Measurements from ENCODE around the gene ITGB3BP. TPM values are rescaled to one million over a fixed set of nuclear protein-coding genes. Genes with fewer than 3 reads are reported as not detected.

The ITGB3BP gene
- total RNA-seq, 1 donor from 2014 or later: 9.7 TPM

DNA sequence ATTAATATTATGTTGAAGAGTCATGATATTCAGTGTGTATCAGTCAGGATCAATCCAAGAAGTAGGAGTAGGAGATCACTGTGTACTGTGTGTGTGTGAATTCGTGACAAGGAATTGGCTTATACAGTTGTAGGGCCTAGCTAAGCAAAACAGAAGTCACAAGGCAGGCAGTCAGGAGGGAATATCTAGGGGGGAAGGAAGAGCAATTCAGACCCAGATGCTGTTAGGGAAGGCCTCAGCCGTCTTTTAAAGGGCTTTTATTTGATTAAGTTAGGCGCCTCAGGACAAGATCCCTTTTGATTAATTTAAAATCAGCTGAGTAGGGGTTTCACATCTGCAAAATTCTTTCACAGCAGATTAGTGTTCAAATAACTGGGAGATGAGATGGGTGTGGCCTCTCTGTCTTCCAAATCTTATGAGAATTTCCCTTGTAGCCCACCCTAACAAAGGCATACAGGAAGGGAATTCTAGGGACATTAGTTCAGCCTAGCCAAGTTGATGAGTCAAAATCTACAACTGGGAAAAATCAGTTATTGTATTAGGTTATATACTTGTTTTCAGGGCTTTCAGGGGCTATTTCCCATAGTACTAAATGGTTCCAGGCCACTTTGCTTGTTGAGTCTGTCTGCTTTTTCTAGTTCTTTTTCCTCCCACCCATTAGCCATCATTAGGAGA, 108.2 kb downstream of the ITGB3BP start:
- DNase-seq: no peak

DNA sequence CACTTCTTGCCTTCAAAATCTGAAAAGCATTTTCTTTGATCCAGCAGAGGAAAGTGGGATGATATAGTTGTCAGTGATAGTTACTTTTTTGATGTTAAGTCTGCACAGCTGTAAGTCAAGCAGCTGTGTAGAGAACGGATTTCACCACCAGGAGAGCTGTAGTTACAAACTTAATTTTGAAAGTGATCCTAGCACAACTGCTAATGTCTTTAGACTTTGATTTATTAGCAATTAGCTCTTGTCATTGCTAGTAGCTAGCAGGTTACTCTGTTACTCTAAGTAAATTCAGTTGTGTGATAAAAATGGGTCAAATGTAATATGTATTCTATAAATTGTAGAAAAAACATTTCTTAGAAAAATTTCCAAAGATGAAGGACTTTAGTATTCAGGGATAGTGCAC, 109.6 kb downstream of the ITGB3BP start:
- DNase-seq: no peak

DNA sequence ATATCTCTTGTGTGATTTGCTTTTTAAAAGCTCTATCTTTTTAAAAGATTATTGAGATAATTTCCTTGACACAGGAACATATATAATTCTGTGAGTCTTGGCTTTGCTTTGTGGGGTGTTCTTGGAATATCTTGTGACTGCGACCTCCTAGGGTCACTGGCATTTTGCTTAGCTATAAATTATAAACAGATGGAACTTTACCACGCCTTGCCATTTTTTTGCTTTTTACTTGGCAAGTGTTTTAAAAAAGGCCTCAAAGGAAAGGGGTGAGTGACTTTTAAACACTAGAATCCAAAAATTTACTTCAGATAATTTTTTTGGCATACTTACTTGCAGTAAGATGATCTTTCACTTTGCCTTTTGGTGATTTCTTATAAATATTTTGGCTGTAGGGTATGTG, 112.0 kb downstream of the ITGB3BP start:
- DNase-seq: no peak

DNA sequence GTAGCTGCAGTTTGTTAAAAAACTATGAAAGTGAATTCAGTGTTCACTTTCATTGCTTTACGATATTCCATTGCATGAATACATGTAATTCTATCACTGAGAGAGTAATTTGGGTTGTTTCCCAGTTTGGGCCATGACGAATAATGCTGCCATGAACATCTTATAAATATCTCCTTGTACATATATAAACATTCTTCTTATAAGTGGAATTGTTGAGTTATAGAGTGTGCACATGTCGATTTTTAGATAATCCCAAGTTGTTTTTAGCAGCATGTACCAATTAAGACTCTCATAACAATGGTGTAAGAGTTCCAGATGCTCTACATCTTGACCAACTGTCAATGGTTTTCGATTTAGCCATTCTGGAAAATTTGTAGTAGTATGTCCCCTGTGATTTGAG, 114.7 kb downstream of the ITGB3BP start:
- no peak for DNase-seq

DNA sequence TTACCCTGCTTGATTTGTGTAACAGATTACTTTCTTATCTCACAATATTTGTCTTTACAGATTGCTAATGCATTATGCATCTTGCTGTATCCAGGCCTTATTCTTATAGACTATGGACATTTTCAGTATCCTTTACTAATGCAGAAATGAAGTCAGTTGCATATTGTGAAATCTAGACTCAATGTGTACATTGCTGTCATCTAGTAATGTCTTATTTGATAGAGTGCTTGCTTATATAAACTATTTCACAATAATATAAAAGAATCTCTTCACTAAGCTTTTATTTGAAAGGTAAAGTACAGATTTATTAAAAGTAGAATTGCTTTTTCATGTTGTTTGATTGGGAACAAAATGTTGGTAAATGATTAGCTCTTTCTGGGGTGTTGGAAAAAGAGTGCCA, 116.0 kb downstream of the ITGB3BP start:
- no peak for DNase-seq

DNA sequence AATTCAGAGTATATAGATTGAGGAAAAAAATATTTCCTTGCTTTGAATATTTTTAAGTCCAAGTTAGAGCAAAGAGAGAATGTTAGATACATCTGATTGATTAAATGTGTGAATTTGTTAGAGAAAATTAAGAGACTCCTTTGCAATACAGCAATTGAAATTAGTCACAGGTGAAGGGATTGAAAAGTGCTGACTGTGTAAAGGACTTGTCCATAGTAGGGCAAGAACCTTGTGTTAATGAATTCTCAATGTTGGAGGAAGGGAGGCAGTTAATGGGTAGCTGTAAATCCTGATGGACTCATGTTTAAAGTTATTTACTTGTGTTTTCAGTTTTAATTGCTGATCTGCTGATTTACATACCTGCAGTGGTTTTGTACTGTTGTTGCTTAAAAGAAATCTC, 117.0 kb downstream of the ITGB3BP start:
- DNase-seq: no peak

DNA sequence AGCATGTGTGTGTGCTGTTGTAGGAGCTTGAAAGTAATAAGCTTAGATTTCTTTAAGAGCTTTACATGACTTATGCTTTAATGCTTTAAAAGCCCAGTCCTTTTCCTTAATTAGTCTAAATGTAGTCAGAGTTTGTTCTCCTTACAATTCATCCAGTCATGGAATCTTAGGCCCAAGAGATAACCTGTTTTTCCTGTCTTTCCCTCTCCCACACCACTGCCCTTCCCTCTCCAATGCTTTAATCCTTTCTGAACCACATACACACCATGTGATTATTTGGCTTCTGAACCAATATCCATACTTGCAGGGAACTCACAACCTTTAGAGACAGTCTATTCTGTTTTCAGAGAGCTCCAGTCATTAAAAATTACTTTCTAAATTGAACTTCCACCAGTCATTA, 118.0 kb downstream of the ITGB3BP start:
- DNase-seq: no peak

DNA sequence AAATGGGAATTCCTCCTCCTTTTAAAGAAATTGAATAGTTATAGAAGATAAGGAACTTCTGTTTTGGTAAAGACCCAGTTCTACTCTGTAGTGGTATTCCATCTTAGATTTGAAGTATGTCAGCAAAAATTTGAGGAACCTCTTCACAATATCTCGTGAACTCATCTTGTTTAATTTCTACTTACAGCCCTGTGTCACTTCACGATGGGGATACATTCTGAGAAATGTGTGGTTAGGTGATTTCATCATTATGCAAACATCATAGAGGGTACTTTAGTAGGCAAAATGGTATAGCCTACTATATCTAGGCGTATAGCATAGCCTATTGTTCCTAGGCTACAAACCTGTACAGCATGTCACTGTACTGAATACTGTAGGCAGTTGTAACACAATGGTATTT, 119.6 kb downstream of the ITGB3BP start:
- no peak for DNase-seq

DNA sequence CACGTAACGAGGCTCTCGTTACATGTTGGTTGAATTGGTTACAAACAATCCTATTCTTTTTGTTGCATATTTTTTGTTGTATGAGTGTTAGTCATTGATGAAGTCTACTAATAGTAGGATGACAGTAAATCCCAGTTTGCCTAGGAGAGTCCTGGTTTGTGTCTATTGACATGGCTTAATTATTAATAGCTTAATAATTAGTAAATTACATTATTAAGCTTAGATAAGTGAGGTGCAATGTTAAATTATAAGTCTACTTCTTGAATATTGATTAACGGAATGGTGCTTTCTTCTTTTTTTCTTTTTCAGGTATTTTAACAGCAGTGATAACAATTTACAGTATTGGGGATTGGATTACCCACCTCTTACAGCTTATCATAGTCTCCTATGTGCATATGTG, 121.1 kb downstream of the ITGB3BP start:
- DNase-seq: no peak

Other genes starting within 250 kb of the ITGB3BP start
- not detected in 2 replicates for gene FOXD3, start 200.7 kb downstream of the ITGB3BP start, total RNA-seq
- gene ALG6, start 155.6 kb downstream of the ITGB3BP start, total RNA-seq: 13.8 and 20.8 TPM in 2 replicates
- 5.1 and 5.4 TPM in 2 replicates for gene EFCAB7, start 300 bp upstream of the ITGB3BP start, total RNA-seq
- 41.1 and 44.2 TPM in 2 replicates for gene PGM1, start 70.2 kb upstream of the ITGB3BP start, total RNA-seq

Data from dermis blood vessel endothelial cell (primary cell).